Activated gamma-delta T cell (primary cell): ENCODE measurements around the gene B3GNT8.
A peak's percentile ranks its signal among the peaks of the same experiment; 100 is the strongest.
"Not testable (repeated sequence)": the region's sequence is repeated elsewhere in the genome, so short reads cannot be mapped to it uniquely, and the experiment has no call there.

Experiments used
- DNase-seq: peaks from one replicate; lab custom pipeline; 2025; lab: John Stamatoyannopoulos, UW

Gene B3GNT8

GRCh38 chr19:41414461-41414860, 12.7 kb downstream of the B3GNT8 start:
- no peak for DNase-seq

- DNase-seq: no peak
Observed at GRCh38 chr19:41413947-41414346, 13.2 kb downstream of the B3GNT8 start.

GRCh38 chr19:41412953-41413352, 14.2 kb downstream of the B3GNT8 start:
- DNase-seq: no peak

GRCh38 chr19:41411968-41412265, 15.3 kb downstream of the B3GNT8 start:
- no peak for DNase-seq

GRCh38 chr19:41411100-41411967, 15.8 kb downstream of the B3GNT8 start:
- DNase-seq: no peak

- no peak for DNase-seq
Observed at GRCh38 chr19:41410336-41411054, 16.7 kb downstream of the B3GNT8 start.

GRCh38 chr19:41409288-41409687, 17.9 kb downstream of the B3GNT8 start:
- no peak for DNase-seq

- not testable (repeated sequence) for DNase-seq
Observed at GRCh38 chr19:41408846-41409245, 18.3 kb downstream of the B3GNT8 start.

- no peak for DNase-seq
Observed at GRCh38 chr19:41408256-41408655, 18.9 kb downstream of the B3GNT8 start.

- no peak for DNase-seq
Observed at GRCh38 chr19:41407271-41407670, 19.9 kb downstream of the B3GNT8 start.

- no peak for DNase-seq
Observed at GRCh38 chr19:41405776-41406175, 21.4 kb downstream of the B3GNT8 start.

- DNase-seq: no peak
Observed at GRCh38 chr19:41403181-41403970, 23.8 kb downstream of the B3GNT8 start.

GRCh38 chr19:41402010-41402409, 25.2 kb downstream of the B3GNT8 start:
- no peak for DNase-seq

GRCh38 chr19:41401483-41401882, 25.7 kb downstream of the B3GNT8 start:
- DNase-seq: no peak

- no peak for DNase-seq
Observed at GRCh38 chr19:41399525-41399924, 27.6 kb downstream of the B3GNT8 start.

- no peak for DNase-seq
Observed at GRCh38 chr19:41399091-41399490, 28.1 kb downstream of the B3GNT8 start.

- DNase-seq: no peak
Observed at GRCh38 chr19:41398598-41398997, 28.6 kb downstream of the B3GNT8 start.

GRCh38 chr19:41398050-41398418, 29.1 kb downstream of the B3GNT8 start:
- DNase-seq: no peak

- peak; percentile 97 for DNase-seq
Observed at GRCh38 chr19:41397086-41398049, 29.8 kb downstream of the B3GNT8 start, which contains the start of the genes BCKDHA and EXOSC5. TSS of gene BCKDHA (plus strand) at chr19:41397818. CDS start at chr19:41397828, 10 bp downstream. TSS of gene EXOSC5 (minus strand) at chr19:41397359. CDS start at chr19:41397328, 31 bp downstream.

GRCh38 chr19:41395355-41395754, 31.8 kb downstream of the B3GNT8 start:
- no peak for DNase-seq

GRCh38 chr19:41392775-41393174, 34.4 kb downstream of the B3GNT8 start:
- no peak for DNase-seq
